Neural cell (in vitro differentiated cells): ENCODE results near the gene DPF3. TPM values are rescaled to one million over a fixed set of nuclear protein-coding genes. Genes with fewer than 3 reads are reported as not detected.

Experiments used
- H2AFZ ChIP-seq: fragments of 200-600, 300-800 bp; sonication (generic), shearing (Covaris generic); 2 replicates; pipeline ENCODE4 v1.6.0; 2014; ENCODE audit warnings: low read depth, mild to moderate bottlenecking, antibody characterized with exemption, low read length, moderate library complexity
- H3F3A ChIP-seq: fragments of 200-600 bp; shearing (Covaris generic); 2 replicates; pipeline ENCODE4 v1.6.1; 2016; ENCODE audit warnings: mild to moderate bottlenecking, moderate library complexity, mixed read lengths, antibody characterized with exemption, low read length; ENCODE audit not compliant: insufficient read depth, poor library complexity, severe bottlenecking
- H3K27ac ChIP-seq: fragments of 200-600, 300-800 bp; sonication (generic), shearing (Covaris generic); 2 replicates; pipeline ENCODE4 v1.5.1; 2014; ENCODE audit warnings: mild to moderate bottlenecking, low read length, moderate library complexity
- H3K27me3 ChIP-seq: fragments of 300-800, 200-600 bp; sonication (generic), shearing (Covaris generic); 2 replicates; pipeline ENCODE4 v1.6.0; 2014; ENCODE audit warnings: mild to moderate bottlenecking, low read depth, low read length, moderate library complexity; ENCODE audit not compliant: insufficient read depth
- H3K36me3 ChIP-seq: fragments of 300-800, 200-600 bp; sonication (generic), shearing (Covaris generic); 2 replicates; pipeline ENCODE4 v1.5.1; 2014; ENCODE audit warnings: mild to moderate bottlenecking, antibody characterized with exemption, low read length, moderate library complexity; ENCODE audit not compliant: insufficient read depth
- H3K4me2 ChIP-seq: fragments of 300-800, 200-600 bp; sonication (generic), shearing (Covaris generic); 2 replicates; pipeline ENCODE4 v1.6.0; 2014; ENCODE audit warnings: mild to moderate bottlenecking, low read length
- H3K4me3 ChIP-seq: fragments of 300-800, 200-600 bp; sonication (generic), shearing (Covaris generic); 2 replicates; pipeline ENCODE4 v1.5.1; 2014; ENCODE audit warnings: mild to moderate bottlenecking, low read length, moderate library complexity
- H3K79me2 ChIP-seq: fragments of 200-600 bp; shearing (Covaris generic); replicated peaks from 2 replicates; pipeline ENCODE4 v1.6.0; 2014; ENCODE audit warnings: mild to moderate bottlenecking, low read length, moderate library complexity; ENCODE audit not compliant: insufficient read depth
- H3K9ac ChIP-seq: fragments of 300-800, 200-600 bp; sonication (generic), shearing (Covaris generic); 2 replicates; pipeline ENCODE4 v1.6.1; 2016; ENCODE audit warnings: mild to moderate bottlenecking, low read length, mixed read lengths
- H3K9me2 ChIP-seq: fragments of 200-600 bp; shearing (Covaris generic); 2 replicates; pipeline ENCODE4 v1.6.1; 2016; ENCODE audit warnings: mild to moderate bottlenecking, low read length, mixed read lengths; ENCODE audit not compliant: insufficient read depth
- H3K9me3 ChIP-seq: fragments of 200-600, 300-800 bp; sonication (generic), shearing (Covaris generic); 2 replicates; pipeline ENCODE4 v1.6.1; 2016; ENCODE audit warnings: mild to moderate bottlenecking, mixed run types, low read length, moderate library complexity, mixed read lengths
- H4K20me1 ChIP-seq: fragments of 200-600 bp; shearing (Covaris generic); 2 replicates; pipeline ENCODE4 v1.6.1; 2016; ENCODE audit warnings: mild to moderate bottlenecking, mixed run types; ENCODE audit not compliant: insufficient read depth
- CTCF ChIP-seq: fragments of 450-650 bp; IDR thresholded peaks from 2 replicates; pipeline ENCODE4 v1.5.1; 2014; ENCODE audit warnings: antibody characterized with exemption, mild to moderate bottlenecking, moderate library complexity; ENCODE audit not compliant: poor library complexity, severe bottlenecking
- EP300 ChIP-seq: fragments of 450-650 bp; conservative IDR thresholded peaks from 2 replicates; pipeline ENCODE4 v1.6.1; 2014; ENCODE audit warnings: antibody characterized with exemption, mild to moderate bottlenecking, moderate library complexity; ENCODE audit not compliant: poor library complexity, severe bottlenecking
- EZH2 ChIP-seq: fragments of 200-600, 300-800 bp; shearing (Covaris generic), sonication (generic); IDR thresholded peaks from 2 replicates; pipeline ENCODE4 v1.6.1; 2014; ENCODE audit warnings: antibody characterized with exemption, low read length, borderline replicate concordance, mild to moderate bottlenecking; ENCODE audit not compliant: insufficient read depth, poor library complexity, severe bottlenecking
- MXI1 ChIP-seq: fragments of 450-650 bp; conservative IDR thresholded peaks from 2 replicates; pipeline ENCODE4 v1.6.1; 2014; ENCODE audit warnings: antibody characterized with exemption, mild to moderate bottlenecking; ENCODE audit not compliant: poor library complexity, severe bottlenecking
- POLR2AphosphoS5 ChIP-seq: IDR thresholded peaks from 2 replicates; pipeline ENCODE4 v1.6.1; 2012
- RAD21 ChIP-seq: fragments of 450-650 bp; conservative IDR thresholded peaks from 2 replicates; pipeline ENCODE4 v1.6.1; 2014; ENCODE audit warnings: antibody characterized with exemption, mild to moderate bottlenecking, moderate library complexity
- REST ChIP-seq: IDR thresholded peaks from 2 replicates; pipeline ENCODE4 v1.6.1; 2012; ENCODE audit warnings: borderline replicate concordance
- SMC3 ChIP-seq: fragments of 450-650 bp; conservative IDR thresholded peaks from 2 replicates; pipeline ENCODE4 v1.6.1; 2014; ENCODE audit warnings: antibody characterized with exemption, mild to moderate bottlenecking, moderate library complexity; ENCODE audit not compliant: poor library complexity
- TAF1 ChIP-seq: IDR thresholded peaks from 2 replicates; pipeline ENCODE4 v1.6.1; 2012; ENCODE audit warnings: low read depth
- polyA plus RNA-seq: library from polyadenylated mRNA; depleted of rRNA; stranded (reverse); fragments of >200 nt; gene quantifications from 2 replicates; pipeline ENCODE4 v1.2.3, GENCODE V29; 2014

DPF3 gene
- polyA plus RNA-seq, 1 donor from 2014 or later, result 2.9 TPM

GRCh38 chr14:72904840-72905561, 11.1 kb upstream of the DPF3 start:
- Histone ChIP-seq H3K9me3 (no peaks in the 10 kb centered on the region), H3K27ac (no peak overlapping the region), H3K79me2 (no peaks in the 10 kb centered on the region), H4K20me1 (no peaks in the 10 kb centered on the region), H3K9ac (no peak overlapping the region), H3K27me3 (no peaks in the 10 kb centered on the region), H3K9me2 (no peaks in the 10 kb centered on the region), H2AFZ (no peak overlapping the region), H3K36me3 (no peaks in the 10 kb centered on the region), H3K4me3 (no peak overlapping the region), H3K4me2 (no peak overlapping the region), H3F3A (no peaks in the 10 kb centered on the region)
- no peak for TF ChIP-seq EP300
- TF ChIP-seq TAF1, result peak; percentile 14
- TF ChIP-seq EZH2, result no peak
- no peak for TF ChIP-seq REST
- peak; percentile 96 for TF ChIP-seq SMC3
- no peak for TF ChIP-seq POLR2AphosphoS5
- no peak for TF ChIP-seq MXI1
- peak; percentile 93 for TF ChIP-seq RAD21
- TF ChIP-seq CTCF, result peak; percentile 94

GRCh38 chr14:72904218-72904617, 10.3 kb upstream of the DPF3 start:
- TF ChIP-seq EP300, result no peak
- TF ChIP-seq REST, result no peak
- no peak for TF ChIP-seq TAF1
- no peak for TF ChIP-seq EZH2

More at GRCh38 chr14:72904218-72904617, 10.3 kb upstream of the DPF3 start:
- no peaks in the 10 kb centered on the region for H3K36me3 ChIP-seq
- no peak overlapping the region for H3K4me3 ChIP-seq
- no peaks in the 10 kb centered on the region for H3K9me3 ChIP-seq
- H3K4me2 ChIP-seq, result no peak overlapping the region
- no peak overlapping the region for H3K9ac ChIP-seq
- no peaks in the 10 kb centered on the region for H3F3A ChIP-seq
- H3K27ac ChIP-seq, result no peak overlapping the region
- no peaks in the 10 kb centered on the region for H3K79me2 ChIP-seq
- no peaks in the 10 kb centered on the region for H3K27me3 ChIP-seq
- H2AFZ ChIP-seq, result no peak overlapping the region
- no peaks in the 10 kb centered on the region for H4K20me1 ChIP-seq
- H3K9me2 ChIP-seq, result no peaks in the 10 kb centered on the region
